HT-29 (cell line): Measurements from ENCODE around the gene IFNK. TPM values are rescaled to one million over a fixed set of nuclear protein-coding genes. Genes with fewer than 3 reads are reported as not detected.
"Not testable (repeated sequence)": the region's sequence is repeated elsewhere in the genome, so short reads cannot be mapped to it uniquely, and the experiment has no call there.

ENCODE experiments used
- DNase-seq: peaks from one replicate; pipeline ENCODE4 v3.0.0-alpha.2; 2015; ENCODE audit warnings: low spot score
- total RNA-seq: library from RNA; depleted of rRNA; stranded (reverse); fragments of >200 nt; shearing (Covaris generic); gene quantifications from 2 replicates; pipeline ENCODE4 v1.2.3, GENCODE V29; 2014; rRNA removed

The IFNK gene
- not detected in 2 replicates for total RNA-seq

DNA sequence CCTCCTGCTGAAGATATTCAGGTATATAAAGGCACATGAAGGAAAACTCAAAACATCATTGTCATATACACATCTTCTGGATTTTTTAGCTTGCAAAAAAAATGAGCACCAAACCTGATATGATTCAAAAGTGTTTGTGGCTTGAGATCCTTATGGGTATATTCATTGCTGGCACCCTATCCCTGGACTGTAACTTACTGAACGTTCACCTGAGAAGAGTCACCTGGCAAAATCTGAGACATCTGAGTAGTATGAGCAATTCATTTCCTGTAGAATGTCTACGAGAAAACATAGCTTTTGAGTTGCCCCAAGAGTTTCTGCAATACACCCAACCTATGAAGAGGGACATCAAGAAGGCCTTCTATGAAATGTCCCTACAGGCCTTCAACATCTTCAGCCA is at the start of gene IFNK:
TSS of gene IFNK (plus strand) at position 55 of the 400 bp plus-strand sequence. CDS start at position 102, 47 bp downstream.
- DNase-seq = no peak

- DNase-seq = no peak
Measured at GRCh38 chr9:27474305-27474704, 49.8 kb upstream of the IFNK start.

GRCh38 chr9:27475057-27475595 is 49.0 kb upstream of the IFNK start:
- DNase-seq = no peak

DNA sequence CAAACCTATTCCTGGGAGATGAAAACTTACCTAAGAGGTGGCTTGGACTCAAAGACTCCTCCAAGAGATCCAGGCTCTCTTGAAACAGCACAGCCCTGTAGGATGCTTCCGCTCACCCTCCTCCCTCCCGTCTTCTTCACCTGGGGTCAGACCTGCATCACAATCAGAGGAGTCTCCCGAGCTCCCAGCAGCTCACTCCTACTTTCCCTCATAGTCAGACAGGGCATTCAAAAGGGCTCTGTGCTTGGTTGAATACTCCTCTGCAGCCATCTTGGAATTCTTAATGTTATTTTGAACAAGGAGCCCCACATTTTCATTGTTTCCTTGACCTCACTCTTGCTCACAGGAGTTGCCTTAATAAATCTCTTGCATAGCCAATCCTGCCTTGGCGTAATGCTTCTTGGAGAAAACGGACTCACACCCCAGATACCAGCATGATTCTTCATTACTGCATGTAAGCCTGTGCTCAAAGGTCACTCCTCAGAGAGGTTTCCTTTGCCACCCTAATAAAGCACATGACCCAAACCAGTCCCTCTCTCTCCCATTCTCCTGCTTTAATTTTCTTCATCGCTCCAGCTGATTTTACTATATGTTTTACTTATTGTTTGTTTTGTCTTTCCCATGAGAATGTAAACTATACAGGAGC is 47.1 kb upstream of the IFNK start:
- no peak for DNase-seq

GRCh38 chr9:27478322-27478721 is 45.8 kb upstream of the IFNK start:
- no peak for DNase-seq

DNA sequence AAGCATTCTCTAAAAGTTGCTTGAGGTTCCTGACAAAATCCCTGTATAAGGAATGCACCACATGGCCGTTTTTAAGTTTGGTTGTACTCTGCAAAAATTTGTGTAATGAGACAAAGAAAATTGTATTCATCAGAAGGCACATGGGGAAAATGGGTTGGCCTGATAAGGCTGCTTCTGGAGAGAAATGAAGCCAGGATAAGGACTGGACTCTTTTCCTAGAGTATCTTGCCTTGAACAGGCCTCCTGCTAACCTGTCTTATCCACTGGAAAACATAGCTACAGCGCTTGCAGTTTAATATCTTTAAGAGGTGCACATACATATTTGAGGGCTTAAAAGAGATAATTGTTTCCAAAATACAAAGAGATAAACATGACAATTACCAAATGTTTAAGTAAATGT is 41.4 kb upstream of the IFNK start:
- no peak for DNase-seq

DNA sequence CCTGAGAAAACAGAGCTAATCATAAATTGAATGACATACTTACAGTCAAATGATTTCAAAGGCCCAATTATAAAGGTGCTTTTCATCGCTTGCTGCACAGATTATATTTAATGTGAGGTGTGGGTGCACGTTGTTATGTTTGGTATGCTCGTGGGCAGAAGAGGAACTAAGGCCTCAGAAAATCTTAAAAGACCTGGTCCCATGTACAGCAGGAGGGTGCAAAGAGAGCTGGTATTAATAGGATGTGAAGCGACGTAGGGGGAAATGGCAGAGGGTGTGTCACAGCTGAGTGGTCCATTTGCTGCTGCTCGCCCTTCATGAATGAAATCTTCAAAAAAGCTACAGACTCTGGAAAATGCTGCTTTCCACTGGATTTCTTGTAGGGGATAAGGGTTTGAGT is 40.5 kb upstream of the IFNK start:
- DNase-seq = no peak

- DNase-seq = no peak
Measured at GRCh38 chr9:27485158-27485557, 38.9 kb upstream of the IFNK start.

DNA sequence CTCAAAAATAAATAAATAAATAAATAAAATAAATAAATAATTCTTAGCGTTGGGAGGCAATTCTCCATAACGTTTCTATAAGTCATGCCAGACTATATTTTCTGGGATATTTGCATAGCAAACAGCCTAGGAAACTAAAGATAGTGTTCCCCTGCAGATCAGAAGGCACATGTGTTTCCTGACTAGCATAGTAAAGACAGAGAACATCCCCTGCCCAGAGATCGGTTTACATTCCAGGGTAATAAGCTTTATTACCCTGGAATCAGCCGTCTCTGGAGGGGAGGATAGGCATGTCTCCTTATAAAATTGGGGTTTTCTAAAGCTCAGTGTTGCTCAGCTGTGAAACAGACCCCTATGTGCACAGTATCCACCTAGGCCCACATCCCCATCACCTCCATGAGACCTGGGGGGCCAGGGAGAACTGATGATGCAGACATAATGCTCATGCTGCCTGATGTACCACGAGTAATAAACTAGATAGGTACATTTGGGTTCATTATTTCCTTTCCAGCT is 36.9 kb upstream of the IFNK start:
- no peak for DNase-seq

GRCh38 chr9:27487927-27488326 is 36.2 kb upstream of the IFNK start:
- no peak for DNase-seq

GRCh38 chr9:27489087-27489876 is 34.8 kb upstream of the IFNK start:
- DNase-seq = no peak

DNA sequence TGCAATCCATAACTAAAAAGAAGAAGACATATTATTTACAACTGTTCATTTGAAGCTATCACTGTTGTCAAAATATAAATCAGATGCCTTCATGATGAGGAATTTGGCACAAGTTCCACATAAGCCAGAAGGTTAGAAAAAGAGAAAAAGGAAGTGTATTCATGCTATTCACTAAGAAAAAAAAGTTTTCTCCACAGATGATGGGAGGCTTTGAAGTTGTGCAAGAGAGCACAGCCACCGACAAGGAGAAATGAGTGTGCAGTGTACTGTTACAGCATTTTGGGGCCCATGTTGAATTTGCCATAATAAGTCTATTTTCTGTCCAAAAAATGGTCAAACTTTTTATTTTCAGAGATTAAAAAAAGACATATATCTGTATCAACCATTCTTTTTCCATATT is 32.9 kb upstream of the IFNK start:
- no peak for DNase-seq

DNA sequence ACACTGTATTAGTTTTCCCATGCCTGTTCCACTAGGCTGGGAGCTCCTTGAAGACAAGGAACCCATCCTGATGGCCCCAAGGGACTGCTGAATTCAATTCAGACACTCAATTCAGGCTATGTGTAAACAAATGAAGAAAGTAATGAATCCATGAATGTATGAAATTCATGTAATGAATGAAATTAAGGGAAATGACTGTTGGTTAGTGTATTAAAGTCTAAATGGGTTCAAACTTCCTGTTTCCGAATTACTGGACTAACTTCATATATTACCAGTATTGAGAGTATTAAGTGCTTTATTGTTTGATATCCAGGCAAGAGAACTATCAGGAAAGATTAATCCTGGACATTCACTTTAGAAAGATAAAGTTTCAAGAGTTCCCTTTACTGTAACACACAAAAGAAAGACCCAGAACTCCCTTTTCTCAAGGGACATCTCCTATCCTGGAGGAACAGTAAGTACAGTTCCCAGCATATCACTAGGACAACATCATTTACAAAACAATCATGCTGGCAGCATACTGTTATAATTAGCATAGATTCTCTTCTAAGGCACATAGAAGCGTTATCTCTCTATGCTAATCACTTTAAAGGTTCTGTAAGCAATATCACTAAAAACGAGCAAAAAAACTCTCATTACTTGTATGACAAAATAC is 28.5 kb upstream of the IFNK start:
- DNase-seq = no peak

- no peak for DNase-seq
Measured at GRCh38 chr9:27496135-27496504, 28.0 kb upstream of the IFNK start.

GRCh38 chr9:27497883-27498417 is 26.1 kb upstream of the IFNK start:
- no peak for DNase-seq

DNA sequence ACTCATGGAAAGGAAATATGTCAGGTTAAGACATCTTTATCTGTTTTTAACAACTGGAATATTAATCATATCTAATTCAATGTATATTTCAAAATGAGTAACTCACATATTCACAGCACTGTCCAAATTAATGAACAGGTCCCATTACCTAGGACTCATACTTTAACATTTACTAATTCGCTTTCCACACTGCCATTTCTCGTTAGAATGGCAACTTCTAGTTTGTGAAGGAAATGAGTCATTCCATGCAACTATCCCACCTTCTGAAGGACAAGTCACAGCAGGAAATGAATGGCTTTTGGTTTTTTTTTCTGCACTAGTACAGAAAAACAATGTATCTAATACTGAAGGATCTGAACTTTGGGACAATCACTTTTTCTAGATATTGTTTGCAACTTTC is 24.6 kb upstream of the IFNK start:
- peak; percentile 44 for DNase-seq

- DNase-seq = not testable (repeated sequence)
Measured at GRCh38 chr9:27500902-27501301, 23.2 kb upstream of the IFNK start.

- DNase-seq = no peak
Measured at GRCh38 chr9:27503623-27504022, 20.5 kb upstream of the IFNK start.

DNA sequence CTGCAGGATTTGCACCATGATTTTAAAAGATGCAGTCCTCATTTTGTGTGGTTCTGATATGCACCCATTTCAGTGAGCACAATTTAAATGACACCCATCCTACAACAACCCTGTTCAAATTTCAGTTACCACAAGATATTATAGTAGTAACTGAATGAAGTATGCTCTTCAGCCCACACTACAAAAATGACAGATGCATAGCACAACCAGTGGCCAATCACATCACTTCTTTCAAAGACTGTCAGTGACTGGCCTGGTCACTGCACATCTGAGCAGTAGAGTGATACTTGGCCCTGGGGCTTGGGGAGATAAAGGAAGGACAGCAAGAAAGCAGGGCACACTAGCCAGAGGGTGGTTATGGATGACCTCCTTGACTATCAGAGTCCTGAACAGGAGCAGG is 19.8 kb upstream of the IFNK start:
- no peak for DNase-seq

- no peak for DNase-seq
Measured at GRCh38 chr9:27505744-27506161, 18.3 kb upstream of the IFNK start.

DNA sequence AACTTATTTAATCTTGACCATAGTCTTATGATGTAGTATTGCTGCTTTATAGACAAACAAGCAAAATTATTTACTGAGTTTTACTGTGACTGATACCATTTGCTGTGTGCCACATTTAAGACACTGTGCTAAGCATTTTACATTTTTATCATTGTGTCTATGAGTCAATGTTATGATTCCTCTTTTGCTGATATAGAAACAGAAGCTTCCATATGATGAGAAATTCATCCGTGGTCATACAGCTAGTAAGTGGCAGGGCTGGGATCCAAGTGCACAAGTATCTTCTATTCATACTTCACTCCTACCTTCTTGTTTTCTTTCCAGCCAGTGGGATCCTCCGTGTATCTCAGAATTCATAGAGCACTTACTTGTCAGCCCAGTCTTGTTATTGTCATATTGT is 17.1 kb upstream of the IFNK start:
- no peak for DNase-seq

- DNase-seq = no peak
Measured at GRCh38 chr9:27510780-27511179, 13.3 kb upstream of the IFNK start.
